ENCODE data around the gene RNF7. TPM values are rescaled to one million over a fixed set of nuclear protein-coding genes. Genes with fewer than 3 reads are reported as not detected.
"Not testable (repeated sequence)": the region's sequence is repeated elsewhere in the genome, so short reads cannot be mapped to it uniquely, and the experiment has no call there.

The RNF7 gene
- total and polyA plus RNA-seq, 2 of the 8 experiments (the other 6 are each of a cell fraction or from before 2014, with no cell fraction given): 78.4 to 113 TPM

DNA sequence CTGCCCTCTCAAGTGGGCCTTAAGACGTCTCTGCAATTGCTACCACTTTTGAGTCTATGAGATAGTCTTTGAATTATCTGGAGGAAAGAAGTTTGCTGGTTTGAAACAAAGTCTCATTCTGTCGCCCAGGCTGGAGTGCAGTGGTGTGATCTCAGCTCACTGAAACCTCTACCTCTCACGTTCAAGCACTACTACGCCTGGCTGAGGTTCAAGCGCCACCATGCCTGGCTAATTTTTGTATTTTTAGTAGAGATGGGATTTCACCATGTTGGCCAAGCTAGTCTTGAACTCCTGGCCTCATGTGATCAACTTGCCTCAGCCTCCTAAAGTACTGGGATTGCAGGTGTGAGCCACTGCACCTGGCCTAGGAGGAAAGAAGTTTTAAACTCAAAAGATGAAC lies 50.7 kb downstream of the RNF7 start:
- H3K27me3 ChIP-seq (replicated peaks in 1 of 4; ENCODE audit: control insufficient read depth in 3 of 4, extremely low read depth in 1 of 4, insufficient read depth in 3 of 4, low read length in 3 of 4); H3K27ac ChIP-seq (ENCODE audit: low read depth, low read length); H3K23me2 ChIP-seq (ENCODE audit: low read depth, low read length); H3K79me1 ChIP-seq (ENCODE audit: low read depth, low read length); H3K4me1 ChIP-seq (replicated peaks in 1 of 4; ENCODE audit: control insufficient read depth in 3 of 4, insufficient read depth in 4 of 4, low read length in 3 of 4); H2BK5ac ChIP-seq (ENCODE audit: low read depth, low read length); H3K9ac ChIP-seq (replicated peaks in 1 of 4; ENCODE audit: extremely low read depth in 1 of 4, low read depth in 3 of 4, low read length in 3 of 4); H3K18ac ChIP-seq (ENCODE audit: extremely low read depth, low read length); H4K5ac ChIP-seq (ENCODE audit: insufficient read length, low read depth, low read length); FAIRE-seq; DNase-seq (ENCODE audit: low read depth in 1 of 2, low spot score in 2 of 2); H2AK5ac ChIP-seq (ENCODE audit: low read depth, low read length); H2BK12ac ChIP-seq (ENCODE audit: low read depth, low read length); H2BK120ac ChIP-seq (replicated peaks; ENCODE audit: low read depth, low read length); H2BK20ac ChIP-seq (ENCODE audit: low read length); H3K79me2 ChIP-seq (ENCODE audit: control insufficient read depth in 1 of 2, insufficient read depth in 2 of 2, low read length in 2 of 2); H3K4me2 ChIP-seq (ENCODE audit: insufficient read depth in 1 of 2, low read depth in 2 of 2, low read length in 2 of 2); H3K56ac ChIP-seq (replicated peaks; ENCODE audit: insufficient read length, low read depth, low read length); H4K91ac ChIP-seq (replicated peaks; ENCODE audit: insufficient read length, low read length); H3K23ac ChIP-seq (ENCODE audit: insufficient read length); H3K4ac ChIP-seq (replicated peaks; ENCODE audit: insufficient read length, low read depth, low read length); H4K8ac ChIP-seq (ENCODE audit: extremely low read depth, insufficient read depth, low read length); H3K9me3 ChIP-seq (ENCODE audit: insufficient read depth in 2 of 2, low read depth in 1 of 2, low read length in 1 of 2); H2BK15ac ChIP-seq (ENCODE audit: low read length); H2AFZ ChIP-seq (ENCODE audit: low read length); H3K36me3 ChIP-seq (ENCODE audit: control insufficient read depth in 2 of 4, insufficient read depth in 4 of 4, low read length in 3 of 4); H3K4me3 ChIP-seq (ENCODE audit: extremely low read depth in 1 of 4, insufficient read depth in 2 of 4, low read depth in 3 of 4, low read length in 4 of 4); H3K14ac ChIP-seq (ENCODE audit: insufficient read length); H4K20me1 ChIP-seq (replicated peaks in 1 of 2; ENCODE audit: control insufficient read depth in 1 of 2, insufficient read depth in 2 of 2, low read length in 2 of 2): not testable (repeated sequence)
- 85% methylated on average over 5 of the region's 5 CpGs; no CpG with 5 or more reads in 1 of the 2 experiments for WGBS, 2 experiments (ENCODE audit: extremely low coverage in 1 of 2, insufficient coverage in 1 of 2, insufficient read length in 1 of 2, insufficient replicate concordance in 2 of 2, low coverage in 1 of 2, low lambda C conversion rate in 2 of 2, missing lambda C conversion rate in 1 of 2)
- ChIA-PET POLR2A (ENCODE audit: partially characterized antibody) (interaction anchor here (1.2 to 1.5 kb wide), 2 partner anchors 8 to 11 kb away, joined by 3 to 11 read pairs; no protein-coding TSS in a partner anchor), CTCF (ENCODE audit: partially characterized antibody) (interaction anchor here (0.6 to 2.2 kb wide), 10 partner anchors 8 to 228 kb away, joined by 3 to 9 read pairs (median 3); no protein-coding TSS in a partner anchor)
